Heart left ventricle (tissue), 13 donors: ENCODE measurements around the gene CD27.

Source experiments
- CTCF ChIP-seq, 12 donors: fragments of 200-600 bp; sonication (generic) in 4 of 12; IDR thresholded peaks; one replicate each; pipeline versions ENCODE4 v1.5.0 to v1.8.0; 2018 to 2022; ENCODE audit warnings: antibody characterized with exemption in 12 of 12, mild to moderate bottlenecking in 5 of 12
- POLR2A ChIP-seq, 2 donors: fragments of 450-650 bp; IDR thresholded peaks; one replicate each; pipeline ENCODE4 v1.6.1; 2017; ENCODE audit warnings: antibody characterized with exemption in 2 of 2, mild to moderate bottlenecking in 2 of 2, moderate library complexity in 2 of 2
- donor health status: ischemic (EF 13 %, LVEDD 7.1; RV severe dilation, severe dysfunction).
- donor health status: DM: no; HTN: yes; CAD: no.
- donor health status: DM: no; HTN: no; CAD: no.
- donor health status: ischemic (EF 25% LVEDD 6.9; RV normal size, moderate dysfunction).
- donor health status: ischemic (EF 25% LVEDD 5.7; RV mildly dilated, moderate dysfunction).
- donor health status: ischemic (EF 35%, LVEDD 5.7; RV mildly dilated, moderate dysfunction).
- donor health status: nonischemic (EF 11% LVEDD 7.7; RV severe dilation, severe dysfunction).
- donor health status: DM: yes; HTN: yes; CAD: no.
- donor health status: PGD.
- donor health status: ischemic (EF 29% LVEDD 5.4; RV normal size, mild dysfunction).
- donor health status: nonischemic (EF 23%, LVEDD 6.1; RV moderate dilation, normal function).

GRCh38 chr12:6461401-6462233 is 16.9 kb downstream of the CD27 start:
- no peak for TF ChIP-seq CTCF (IDR thresholded peaks at IDR 0.05)
- TF ChIP-seq POLR2A (IDR thresholded peaks at IDR 0.05) = no peak
